HepG2 (cell line): ENCODE results near the gene GALNT5.

Source experiments
- ARID5B ChIP-seq: IDR thresholded peaks from 2 replicates; pipeline ENCODE4 v1.4.0; 2020; ENCODE audit warnings: mild to moderate bottlenecking, missing genetic modification reagents
- ATM ChIP-seq: fragments of 450-650 bp; IDR thresholded peaks from 2 replicates; pipeline ENCODE4 v1.7.1; 2017; ENCODE audit warnings: mild to moderate bottlenecking, borderline replicate concordance
- EP300 ChIP-seq, 3 experiments: sonication (generic) in 1 of 3; formaldehyde crosslinking in 1 of 3; IDR thresholded peaks; 2 replicates each; pipeline versions ENCODE4 v1.5.1 to v1.6.1; 2011 to 2020; ENCODE audit warnings: low read depth in 2 of 3, low read length in 2 of 3, borderline replicate concordance in 1 of 3, improper control_type of control experiment in 1 of 3, mild to moderate bottlenecking in 1 of 3, missing genetic modification reagents in 1 of 3, moderate library complexity in 1 of 3
- FOXK2 ChIP-seq: fragments of 450-650 bp; IDR thresholded peaks from 2 replicates; pipeline ENCODE4 v1.6.1; 2016
- HDAC6 ChIP-seq: fragments of 200-600 bp; sonication (generic); IDR thresholded peaks from 2 replicates; pipeline ENCODE4 v1.7.0; 2017; ENCODE audit warnings: mild to moderate bottlenecking, antibody characterized with exemption, low read length, low read depth
- PATZ1 ChIP-seq: sonication (generic); formaldehyde crosslinking; IDR thresholded peaks from 2 replicates; pipeline ENCODE4 v1.4.0; 2020; ENCODE audit warnings: missing genetic modification reagents
- POLR2A ChIP-seq, 2 experiments: IDR thresholded peaks; 2 replicates each; pipeline ENCODE4 v1.6.1; 2011; ENCODE audit warnings: low read depth in 2 of 2, low read length in 2 of 2, mild to moderate bottlenecking in 1 of 2, moderate library complexity in 1 of 2; ENCODE audit not compliant: insufficient read depth in 1 of 2
- TAF15 ChIP-seq: fragments of 200-400 bp; formaldehyde crosslinking; IDR thresholded peaks from one replicate; pipeline ENCODE4 v1.6.1; 2018; ENCODE audit warnings: mild to moderate bottlenecking, low read depth, low read length; ENCODE audit not compliant: poor library complexity, severe bottlenecking
- TBX2 ChIP-seq: sonication (generic); formaldehyde crosslinking; IDR thresholded peaks from 2 replicates; pipeline ENCODE4 v1.5.0; 2020; ENCODE audit warnings: missing genetic modification reagents, mild to moderate bottlenecking, borderline replicate concordance
- TF ChIP-seq, protein P1 (sequence below): sonication (generic); formaldehyde crosslinking; IDR thresholded peaks from 2 replicates; pipeline ENCODE4; 2020; ENCODE audit warnings: missing genetic modification reagents, mild to moderate bottlenecking, borderline replicate concordance

DNA sequence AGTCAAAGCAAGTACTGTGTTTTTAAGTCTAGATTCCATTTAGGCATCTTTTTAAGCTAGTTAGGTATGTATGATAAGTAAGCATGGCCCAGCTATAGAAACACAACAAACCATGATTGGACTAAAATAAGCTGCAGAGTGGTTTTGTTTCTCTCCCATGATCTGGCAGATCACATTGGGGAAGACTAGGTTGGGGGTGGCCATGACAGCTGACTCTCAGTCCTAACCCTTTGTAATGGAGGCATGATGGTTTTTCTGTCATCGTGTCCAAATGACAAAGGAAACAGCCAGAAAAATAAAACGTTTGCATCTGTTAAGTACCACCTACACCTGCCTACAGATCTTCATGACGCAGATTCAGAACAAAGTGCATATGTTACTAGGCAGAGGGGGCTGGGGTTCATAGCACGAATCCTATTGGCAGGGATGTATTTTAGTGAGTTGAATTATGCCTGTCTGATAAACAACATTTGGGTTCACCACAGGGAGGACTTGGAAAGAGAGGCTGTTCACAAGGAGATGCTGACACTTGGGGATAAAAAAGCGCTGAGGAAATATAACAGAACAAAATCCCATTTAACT, 33.8 kb upstream of the GALNT5 start:
- TF ChIP-seq ATM (no peak), PATZ1 (CRISPR knock-in tag) (no peak), TBX2 (CRISPR knock-in tag) (no peak), TAF15 (no peak), POLR2A (IDR thresholded peaks at IDR 0.05; ENCODE audit: insufficient read depth in 1 of 2, low read depth in 2 of 2, low read length in 2 of 2) (no peak), FOXK2 (no peak), EP300 (IDR thresholded peaks at IDR 0.05; ENCODE audit: low read depth in 2 of 2, low read length in 2 of 2) (no peak), EP300 (CRISPR knock-in tag; IDR thresholded peaks at IDR 0.05; ENCODE audit: borderline replicate concordance) (no peak), ARID5B (CRISPR knock-in tag) (no peak), HDAC6 (no peak)
- TF ChIP-seq, protein P1, sequence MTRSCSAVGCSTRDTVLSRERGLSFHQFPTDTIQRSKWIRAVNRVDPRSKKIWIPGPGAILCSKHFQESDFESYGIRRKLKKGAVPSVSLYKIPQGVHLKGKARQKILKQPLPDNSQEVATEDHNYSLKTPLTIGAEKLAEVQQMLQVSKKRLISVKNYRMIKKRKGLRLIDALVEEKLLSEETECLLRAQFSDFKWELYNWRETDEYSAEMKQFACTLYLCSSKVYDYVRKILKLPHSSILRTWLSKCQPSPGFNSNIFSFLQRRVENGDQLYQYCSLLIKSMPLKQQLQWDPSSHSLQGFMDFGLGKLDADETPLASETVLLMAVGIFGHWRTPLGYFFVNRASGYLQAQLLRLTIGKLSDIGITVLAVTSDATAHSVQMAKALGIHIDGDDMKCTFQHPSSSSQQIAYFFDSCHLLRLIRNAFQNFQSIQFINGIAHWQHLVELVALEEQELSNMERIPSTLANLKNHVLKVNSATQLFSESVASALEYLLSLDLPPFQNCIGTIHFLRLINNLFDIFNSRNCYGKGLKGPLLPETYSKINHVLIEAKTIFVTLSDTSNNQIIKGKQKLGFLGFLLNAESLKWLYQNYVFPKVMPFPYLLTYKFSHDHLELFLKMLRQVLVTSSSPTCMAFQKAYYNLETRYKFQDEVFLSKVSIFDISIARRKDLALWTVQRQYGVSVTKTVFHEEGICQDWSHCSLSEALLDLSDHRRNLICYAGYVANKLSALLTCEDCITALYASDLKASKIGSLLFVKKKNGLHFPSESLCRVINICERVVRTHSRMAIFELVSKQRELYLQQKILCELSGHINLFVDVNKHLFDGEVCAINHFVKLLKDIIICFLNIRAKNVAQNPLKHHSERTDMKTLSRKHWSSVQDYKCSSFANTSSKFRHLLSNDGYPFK (CRISPR knock-in tag), result no peak
